ENCODE measurements around the gene SUMO4.

The SUMO4 gene

DNA sequence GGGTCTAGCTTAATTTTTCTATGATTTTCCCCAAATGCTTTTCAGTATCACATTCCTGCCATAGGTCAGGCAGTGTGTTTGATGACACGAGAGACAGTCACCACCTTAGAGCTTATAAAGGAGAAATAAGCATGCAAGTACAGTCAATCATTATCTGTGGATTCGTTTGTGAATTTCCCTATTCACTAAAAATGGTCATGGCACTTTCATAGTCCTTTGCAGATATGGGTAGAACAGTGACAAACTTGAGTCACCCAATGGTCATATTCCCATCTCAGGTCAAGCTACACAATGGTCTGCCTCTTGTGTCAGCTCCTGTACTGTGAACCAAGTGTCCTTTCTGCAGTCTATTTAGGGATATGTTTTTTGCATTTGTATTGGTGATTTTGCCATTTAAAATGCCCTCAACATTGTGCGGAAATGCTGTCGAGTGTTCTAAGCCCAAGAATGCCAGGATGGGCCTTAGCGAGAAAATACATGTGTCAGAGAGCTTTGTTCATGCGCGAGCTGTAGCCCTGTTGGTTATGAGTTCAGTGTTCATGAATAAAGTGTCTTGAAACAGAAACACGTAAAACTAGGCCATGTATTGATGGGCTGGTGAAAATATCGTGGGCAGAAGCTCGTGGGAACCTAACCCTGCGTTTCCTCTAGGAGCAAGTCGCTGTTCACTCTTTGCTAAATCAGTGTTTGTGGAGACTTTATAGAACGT is 19.8 kb downstream of the SUMO4 start:
- POLR2A ChIA-PET: no interaction called here

DNA sequence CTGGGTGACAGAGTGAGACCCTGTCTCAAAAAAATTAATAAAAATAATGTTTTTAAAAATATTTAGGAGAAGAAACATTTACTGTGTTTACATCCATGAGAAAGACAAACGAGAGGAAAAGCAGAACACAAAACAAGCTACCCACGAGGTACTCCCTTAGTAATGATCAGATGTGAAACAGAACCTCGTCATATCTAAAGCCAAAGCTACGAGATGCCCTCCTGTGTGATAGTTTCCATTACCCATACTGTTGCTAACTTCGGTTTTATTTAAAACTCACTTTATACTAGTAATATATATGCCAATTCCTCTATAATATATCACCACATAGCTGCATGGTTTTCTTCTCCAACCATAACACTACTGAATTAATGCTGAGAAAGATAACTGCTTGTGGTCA is 21.1 kb downstream of the SUMO4 start:
- H3K4me3 ChIP-seq (ENCODE audit: control insufficient read depth in 1 of 7, extremely low read depth in 1 of 7, insufficient read depth in 4 of 7, low read depth in 2 of 7, low read length in 6 of 7): no peak overlapping the region
- H3K27ac ChIP-seq (ENCODE audit: insufficient read depth in 1 of 2, low read depth in 1 of 2, low read length in 2 of 2, poor library complexity in 1 of 2, severe bottlenecking in 2 of 2): no peak overlapping the region
- ChIA-PET POLR2A (no interaction called here), CTCF (interaction anchor here (0.6 to 4.6 kb wide), 7 partner anchors 11 to 398 kb away, joined by 3 to 35 read pairs (median 3); no protein-coding TSS in a partner anchor)
- 93% methylated on average over 3 of the region's 5 CpGs for WGBS (ENCODE audit: insufficient coverage)
- no peak for DNase-seq
- H3K9me3 ChIP-seq (ENCODE audit: control extremely low read depth in 1 of 5, control insufficient read depth in 4 of 5, insufficient read depth in 2 of 5, low read depth in 1 of 5, low read length in 4 of 5): peaks cover 0 to 3% (median 0%) of the 10 kb centered on the region in 5 experiments
- no peaks in the 10 kb centered on the region for H3K36me3 ChIP-seq (ENCODE audit: control insufficient read depth in 4 of 4, insufficient read depth in 4 of 4, low read length in 3 of 4)
- H3K27me3 ChIP-seq (replicated peaks in 2 of 5; ENCODE audit: control insufficient read depth in 4 of 5, insufficient read depth in 5 of 5, low read length in 4 of 5): no peaks in the 10 kb centered on the region
- H3K4me1 ChIP-seq (ENCODE audit: control extremely low read depth in 1 of 4, control insufficient read depth in 4 of 4, insufficient read depth in 4 of 4, low read length in 3 of 4): peaks cover 0 to 3% (median 0%) of the 10 kb centered on the region in 4 experiments

More for the DNA sequence above, 19.8 kb downstream of the SUMO4 start:
- no peak for DNase-seq
- no peaks in the 10 kb centered on the region for H3K36me3 ChIP-seq (ENCODE audit: control insufficient read depth in 4 of 4, insufficient read depth in 4 of 4, low read length in 3 of 4)
- H3K27ac ChIP-seq (ENCODE audit: insufficient read depth in 1 of 2, low read depth in 1 of 2, low read length in 2 of 2, poor library complexity in 1 of 2, severe bottlenecking in 2 of 2): no peak overlapping the region
- no peak overlapping the region for H3K4me3 ChIP-seq (ENCODE audit: control insufficient read depth in 1 of 7, extremely low read depth in 1 of 7, insufficient read depth in 4 of 7, low read depth in 2 of 7, low read length in 6 of 7)
- H3K27me3 ChIP-seq (replicated peaks in 2 of 5; ENCODE audit: control insufficient read depth in 4 of 5, insufficient read depth in 5 of 5, low read length in 4 of 5): no peaks in the 10 kb centered on the region
- H3K9me3 ChIP-seq (ENCODE audit: control extremely low read depth in 1 of 5, control insufficient read depth in 4 of 5, insufficient read depth in 2 of 5, low read depth in 1 of 5, low read length in 4 of 5): peaks cover 0 to 5% (median 2%) of the 10 kb centered on the region in 5 experiments
- H3K4me1 ChIP-seq (ENCODE audit: control extremely low read depth in 1 of 4, control insufficient read depth in 4 of 4, insufficient read depth in 4 of 4, low read length in 3 of 4): peaks cover 0 to 3% (median 0%) of the 10 kb centered on the region in 4 experiments
- 94% methylated on average over 11 of the region's 13 CpGs for WGBS (ENCODE audit: insufficient coverage)
- CTCF ChIA-PET: interaction anchor here (0.8 to 4.6 kb wide), 4 partner anchors 9 to 338 kb away, joined by 3 to 35 read pairs (median 4); no protein-coding TSS in a partner anchor

DNA sequence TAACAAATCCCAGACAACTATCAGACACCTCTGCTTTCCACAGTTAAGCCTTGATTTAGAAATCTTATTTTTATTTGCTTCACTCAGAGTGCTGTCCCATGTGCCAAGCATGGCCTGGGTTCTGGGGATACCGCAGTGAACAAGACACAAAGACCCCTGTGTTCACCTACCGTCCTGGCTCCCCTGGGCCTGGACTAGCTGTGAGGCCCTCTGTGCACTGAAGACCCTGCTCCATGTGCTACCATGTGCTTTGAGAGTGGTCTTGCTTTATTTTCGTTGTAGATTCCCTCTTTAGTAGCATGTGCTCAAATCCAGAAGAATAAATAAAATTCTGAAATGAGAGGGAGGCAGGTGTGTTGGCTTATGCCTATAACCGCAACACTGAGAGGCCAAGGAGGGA is 22.5 kb downstream of the SUMO4 start:
- 100% methylated on average over 2 of the region's 4 CpGs for WGBS (ENCODE audit: insufficient coverage)
- Histone ChIP-seq H3K27ac (ENCODE audit: insufficient read depth in 1 of 2, low read depth in 1 of 2, low read length in 2 of 2, poor library complexity in 1 of 2, severe bottlenecking in 2 of 2) (no peak overlapping the region), H3K4me3 (ENCODE audit: control insufficient read depth in 1 of 7, extremely low read depth in 1 of 7, insufficient read depth in 4 of 7, low read depth in 2 of 7, low read length in 6 of 7) (no peak overlapping the region), H3K27me3 (replicated peaks in 2 of 5; ENCODE audit: control insufficient read depth in 4 of 5, insufficient read depth in 5 of 5, low read length in 4 of 5) (no peaks in the 10 kb centered on the region), H3K9me3 (ENCODE audit: control extremely low read depth in 1 of 5, control insufficient read depth in 4 of 5, insufficient read depth in 2 of 5, low read depth in 1 of 5, low read length in 4 of 5) (no peaks in the 10 kb centered on the region), H3K4me1 (ENCODE audit: control extremely low read depth in 1 of 4, control insufficient read depth in 4 of 4, insufficient read depth in 4 of 4, low read length in 3 of 4) (peaks cover 0 to 3% (median 0%) of the 10 kb centered on the region in 4 experiments), H3K36me3 (ENCODE audit: control insufficient read depth in 4 of 4, insufficient read depth in 4 of 4, low read length in 3 of 4) (no peaks in the 10 kb centered on the region)
- ChIA-PET POLR2A (no interaction called here), CTCF (interaction anchor here (1.6 to 4.6 kb wide), 3 partner anchors 9 to 392 kb away, joined by 4 to 35 read pairs (median 5); no protein-coding TSS in a partner anchor)
- DNase-seq: no peak

DNA sequence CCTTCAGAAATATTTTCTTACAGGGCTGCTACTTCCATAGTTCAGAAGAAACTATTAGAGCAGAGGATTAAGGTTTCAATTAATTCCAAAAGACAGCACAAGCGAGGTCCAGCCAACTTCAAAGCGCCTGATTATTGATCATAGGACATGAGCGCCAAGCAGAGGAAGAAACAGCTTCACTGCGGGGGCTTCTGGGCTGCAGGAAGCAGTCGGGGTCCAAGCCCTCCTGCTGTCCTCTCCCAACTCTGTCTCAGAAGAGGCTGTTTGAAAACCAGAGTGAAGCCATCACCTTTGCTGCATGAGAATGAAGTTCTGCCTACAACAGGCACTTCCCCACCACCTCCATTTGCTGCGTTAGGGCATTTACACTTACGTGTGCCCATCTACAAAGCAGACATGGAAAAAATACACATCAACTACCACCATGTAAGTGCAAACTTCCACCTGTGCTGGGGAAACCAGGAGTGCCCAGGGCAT is 23.9 kb downstream of the SUMO4 start:
- ChIA-PET POLR2A (interaction anchor here (0.6 kb wide), 1 partner anchor 121 kb away, joined by 3 read pairs; no protein-coding TSS in a partner anchor), CTCF (interaction anchor here (1.2 to 1.6 kb wide), 2 partner anchors 32 to 93 kb away, joined by 4 read pairs; no protein-coding TSS in a partner anchor)
- Histone ChIP-seq H3K4me1 (ENCODE audit: control extremely low read depth in 1 of 4, control insufficient read depth in 4 of 4, insufficient read depth in 4 of 4, low read length in 3 of 4) (peaks cover 0 to 3% (median 0%) of the 10 kb centered on the region in 4 experiments), H3K27ac (ENCODE audit: insufficient read depth in 1 of 2, low read depth in 1 of 2, low read length in 2 of 2, poor library complexity in 1 of 2, severe bottlenecking in 2 of 2) (no peak overlapping the region), H3K27me3 (replicated peaks in 2 of 5; ENCODE audit: control insufficient read depth in 4 of 5, insufficient read depth in 5 of 5, low read length in 4 of 5) (no peaks in the 10 kb centered on the region), H3K4me3 (ENCODE audit: control insufficient read depth in 1 of 7, extremely low read depth in 1 of 7, insufficient read depth in 4 of 7, low read depth in 2 of 7, low read length in 6 of 7) (no peak overlapping the region), H3K9me3 (ENCODE audit: control extremely low read depth in 1 of 5, control insufficient read depth in 4 of 5, insufficient read depth in 2 of 5, low read depth in 1 of 5, low read length in 4 of 5) (no peaks in the 10 kb centered on the region), H3K36me3 (ENCODE audit: control insufficient read depth in 4 of 4, insufficient read depth in 4 of 4, low read length in 3 of 4) (no peaks in the 10 kb centered on the region)
- WGBS (ENCODE audit: insufficient coverage): 98% methylated on average over 5 of the region's 7 CpGs
- DNase-seq: no peak

DNA sequence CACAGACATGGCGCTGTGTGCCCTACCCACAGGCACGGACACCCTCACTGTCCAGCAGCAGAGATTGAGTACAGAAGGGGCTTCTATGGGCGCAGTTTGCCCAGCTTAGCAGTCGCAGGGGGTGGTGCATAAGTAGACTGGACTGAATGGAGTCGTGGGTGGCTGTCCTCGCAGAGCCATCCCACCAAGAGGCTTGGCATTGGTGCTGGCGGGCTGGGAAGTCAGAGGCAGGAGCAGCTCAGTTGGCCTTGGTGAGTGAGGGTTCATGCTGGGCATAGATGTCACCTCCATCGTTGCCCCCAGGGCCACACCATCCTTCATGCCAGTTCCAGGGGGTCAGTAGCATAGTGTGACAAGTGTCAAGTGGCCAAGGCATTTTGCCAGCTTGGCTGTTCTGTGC is 25.2 kb downstream of the SUMO4 start:
- no peaks in the 10 kb centered on the region for H3K27me3 ChIP-seq (replicated peaks in 2 of 5; ENCODE audit: control insufficient read depth in 4 of 5, insufficient read depth in 5 of 5, low read length in 4 of 5)
- H3K4me3 ChIP-seq (ENCODE audit: control insufficient read depth in 1 of 7, extremely low read depth in 1 of 7, insufficient read depth in 4 of 7, low read depth in 2 of 7, low read length in 6 of 7): no peak overlapping the region
- ChIA-PET CTCF (interaction anchor here (0.9 to 1.7 kb wide), 4 partner anchors 16 to 345 kb away, joined by 3 to 6 read pairs (median 4); no protein-coding TSS in a partner anchor), POLR2A (no interaction called here)
- no peak overlapping the region for H3K27ac ChIP-seq (ENCODE audit: insufficient read depth in 1 of 2, low read depth in 1 of 2, low read length in 2 of 2, poor library complexity in 1 of 2, severe bottlenecking in 2 of 2)
- no peaks in the 10 kb centered on the region for H3K9me3 ChIP-seq (ENCODE audit: control extremely low read depth in 1 of 5, control insufficient read depth in 4 of 5, insufficient read depth in 2 of 5, low read depth in 1 of 5, low read length in 4 of 5)
- H3K36me3 ChIP-seq (ENCODE audit: control insufficient read depth in 4 of 4, insufficient read depth in 4 of 4, low read length in 3 of 4): no peaks in the 10 kb centered on the region
- DNase-seq: no peak
- WGBS (ENCODE audit: insufficient coverage): 88% methylated on average over 6 of the region's 8 CpGs
- H3K4me1 ChIP-seq (ENCODE audit: control extremely low read depth in 1 of 4, control insufficient read depth in 4 of 4, insufficient read depth in 4 of 4, low read length in 3 of 4): no peaks in the 10 kb centered on the region

DNA sequence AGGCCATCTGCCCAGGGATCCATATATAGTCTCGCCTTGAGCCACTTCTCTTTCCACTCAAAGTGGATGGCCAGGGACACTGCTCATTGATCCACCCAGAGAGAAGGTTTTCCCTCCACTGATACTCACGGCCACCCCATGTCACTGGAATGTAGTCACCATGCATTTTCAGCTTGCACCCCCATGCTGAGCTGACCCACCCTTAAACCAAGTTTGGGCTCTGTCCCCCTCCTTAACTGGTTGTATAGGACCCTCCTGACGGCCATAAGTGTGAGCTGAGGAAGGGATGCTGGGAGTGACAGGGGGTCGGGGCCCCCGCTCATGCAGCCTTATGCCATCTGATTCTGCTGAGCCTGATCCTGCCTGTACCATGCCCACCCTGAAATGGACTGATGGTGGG is 25.7 kb downstream of the SUMO4 start:
- ChIA-PET POLR2A (interaction anchor here (0.7 kb wide), 1 partner anchor 28 kb away, joined by 3 read pairs; no protein-coding TSS in a partner anchor), CTCF (interaction anchor here (0.9 to 1.7 kb wide), 5 partner anchors 12 to 345 kb away, joined by 3 to 6 read pairs (median 4); no protein-coding TSS in a partner anchor)
- Histone ChIP-seq H3K4me3 (ENCODE audit: control insufficient read depth in 1 of 7, extremely low read depth in 1 of 7, insufficient read depth in 4 of 7, low read depth in 2 of 7, low read length in 6 of 7) (no peak overlapping the region), H3K27ac (ENCODE audit: insufficient read depth in 1 of 2, low read depth in 1 of 2, low read length in 2 of 2, poor library complexity in 1 of 2, severe bottlenecking in 2 of 2) (no peak overlapping the region), H3K27me3 (replicated peaks in 2 of 5; ENCODE audit: control insufficient read depth in 4 of 5, insufficient read depth in 5 of 5, low read length in 4 of 5) (no peaks in the 10 kb centered on the region), H3K36me3 (ENCODE audit: control insufficient read depth in 4 of 4, insufficient read depth in 4 of 4, low read length in 3 of 4) (no peaks in the 10 kb centered on the region), H3K4me1 (ENCODE audit: control extremely low read depth in 1 of 4, control insufficient read depth in 4 of 4, insufficient read depth in 4 of 4, low read length in 3 of 4) (no peaks in the 10 kb centered on the region), H3K9me3 (ENCODE audit: control extremely low read depth in 1 of 5, control insufficient read depth in 4 of 5, insufficient read depth in 2 of 5, low read depth in 1 of 5, low read length in 4 of 5) (no peaks in the 10 kb centered on the region)
- no peak for DNase-seq
- 96% methylated on average over 5 of the region's 5 CpGs for WGBS (ENCODE audit: insufficient coverage)

DNA sequence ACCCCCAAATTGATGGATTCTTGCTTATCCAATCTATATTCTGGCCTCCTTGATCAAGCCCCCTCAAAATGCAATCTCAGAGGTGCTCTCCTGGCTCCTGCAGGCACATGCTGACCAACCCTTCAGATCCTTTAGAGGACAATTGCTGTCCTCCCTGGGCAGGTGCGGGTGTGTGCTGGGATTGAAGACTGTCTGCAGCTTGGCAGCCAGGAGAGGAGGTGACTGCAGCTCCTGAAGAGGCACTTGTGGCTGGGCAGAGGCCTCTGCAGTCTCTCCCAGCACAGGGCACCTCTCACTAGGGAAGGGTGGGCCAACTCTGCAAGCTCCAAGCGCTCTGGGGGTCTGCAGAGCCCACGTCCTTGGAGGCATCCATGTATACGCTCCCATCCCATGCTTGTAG is 28.5 kb downstream of the SUMO4 start:
- Histone ChIP-seq H3K4me1 (ENCODE audit: control extremely low read depth in 1 of 4, control insufficient read depth in 4 of 4, insufficient read depth in 4 of 4, low read length in 3 of 4) (peaks cover 0 to 10% (median 4%) of the 10 kb centered on the region in 4 experiments), H3K4me3 (ENCODE audit: control insufficient read depth in 1 of 7, extremely low read depth in 1 of 7, insufficient read depth in 4 of 7, low read depth in 2 of 7, low read length in 6 of 7) (no peak overlapping the region), H3K36me3 (ENCODE audit: control insufficient read depth in 4 of 4, insufficient read depth in 4 of 4, low read length in 3 of 4) (no peaks in the 10 kb centered on the region), H3K27me3 (replicated peaks in 2 of 5; ENCODE audit: control insufficient read depth in 4 of 5, insufficient read depth in 5 of 5, low read length in 4 of 5) (no peaks in the 10 kb centered on the region), H3K9me3 (ENCODE audit: control extremely low read depth in 1 of 5, control insufficient read depth in 4 of 5, insufficient read depth in 2 of 5, low read depth in 1 of 5, low read length in 4 of 5) (no peaks in the 10 kb centered on the region), H3K27ac (ENCODE audit: insufficient read depth in 1 of 2, low read depth in 1 of 2, low read length in 2 of 2, poor library complexity in 1 of 2, severe bottlenecking in 2 of 2) (no peak overlapping the region)
- no peak for DNase-seq
- WGBS (ENCODE audit: insufficient coverage): 92% methylated on average over 4 of the region's 4 CpGs
- CTCF ChIA-PET: interaction anchor here (0.8 to 8.2 kb wide), 6 partner anchors 10 to 405 kb away, joined by 3 to 86 read pairs (median 4); no protein-coding TSS in a partner anchor
- POLR2A ChIA-PET: no interaction called here

All from common myeloid progenitor, CD34-positive (primary cell).